Chondrocyte (in vitro differentiated cells): ENCODE data around the gene IL36G. TPM values are rescaled to one million over a fixed set of nuclear protein-coding genes. Genes with fewer than 3 reads are reported as not detected.

Experiments
- DNase-seq: peaks from one replicate; pipeline ENCODE4 v3.0.0; 2021; ENCODE audit warnings: mixed read lengths, low spot score
- H3K27ac Mint-ChIP-seq: one replicate; pipeline ENCODE4 v1.8.0; 2021; ENCODE audit warnings: mild to moderate bottlenecking, moderate library complexity, mixed read lengths; ENCODE audit not compliant: unreplicated experiment
- H3K27me3 Mint-ChIP-seq: 2 replicates; pipeline ENCODE4 v1.8.0; 2021; ENCODE audit warnings: low read depth, mixed read lengths
- H3K36me3 Mint-ChIP-seq: 2 replicates; pipeline ENCODE4 v1.8.0; 2021; ENCODE audit warnings: low read depth, mixed read lengths
- H3K4me1 Mint-ChIP-seq: 2 replicates; pipeline ENCODE4 v1.8.0; 2021; ENCODE audit warnings: low read depth, mild to moderate bottlenecking, mixed read lengths
- H3K4me3 Mint-ChIP-seq: one replicate; pipeline ENCODE4 v1.8.0; 2021; ENCODE audit warnings: mild to moderate bottlenecking, moderate library complexity, mixed read lengths; ENCODE audit not compliant: unreplicated experiment
- H3K9me3 Mint-ChIP-seq: 2 replicates; pipeline ENCODE4 v1.8.0; 2021; ENCODE audit warnings: low read depth, mixed read lengths
- total RNA-seq: library from RNA; stranded (reverse); gene quantifications from 3 replicates; pipeline ENCODE4 v1.2.1, GENCODE V29; 2021
- TF ChIP-seq, protein P1 (sequence below): fragments of 200-600 bp; sonication (generic); IDR thresholded peaks from 2 replicates; pipeline ENCODE4 v1.5.0; 2021; ENCODE audit warnings: antibody characterized with exemption, mild to moderate bottlenecking, moderate library complexity

Gene IL36G
- total RNA-seq, 1 donor from 2014 or later = not detected

GRCh38 chr2:113025737-113026136 is 47.9 kb downstream of the IL36G start:
- no peaks in the 10 kb centered on the region for H3K4me1 Mint-ChIP-seq
- no peak overlapping the region for H3K27ac Mint-ChIP-seq
- no peaks in the 10 kb centered on the region for H3K9me3 Mint-ChIP-seq
- TF ChIP-seq, protein P1, sequence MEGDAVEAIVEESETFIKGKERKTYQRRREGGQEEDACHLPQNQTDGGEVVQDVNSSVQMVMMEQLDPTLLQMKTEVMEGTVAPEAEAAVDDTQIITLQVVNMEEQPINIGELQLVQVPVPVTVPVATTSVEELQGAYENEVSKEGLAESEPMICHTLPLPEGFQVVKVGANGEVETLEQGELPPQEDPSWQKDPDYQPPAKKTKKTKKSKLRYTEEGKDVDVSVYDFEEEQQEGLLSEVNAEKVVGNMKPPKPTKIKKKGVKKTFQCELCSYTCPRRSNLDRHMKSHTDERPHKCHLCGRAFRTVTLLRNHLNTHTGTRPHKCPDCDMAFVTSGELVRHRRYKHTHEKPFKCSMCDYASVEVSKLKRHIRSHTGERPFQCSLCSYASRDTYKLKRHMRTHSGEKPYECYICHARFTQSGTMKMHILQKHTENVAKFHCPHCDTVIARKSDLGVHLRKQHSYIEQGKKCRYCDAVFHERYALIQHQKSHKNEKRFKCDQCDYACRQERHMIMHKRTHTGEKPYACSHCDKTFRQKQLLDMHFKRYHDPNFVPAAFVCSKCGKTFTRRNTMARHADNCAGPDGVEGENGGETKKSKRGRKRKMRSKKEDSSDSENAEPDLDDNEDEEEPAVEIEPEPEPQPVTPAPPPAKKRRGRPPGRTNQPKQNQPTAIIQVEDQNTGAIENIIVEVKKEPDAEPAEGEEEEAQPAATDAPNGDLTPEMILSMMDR = no peak
- H3K4me3 Mint-ChIP-seq = no peak overlapping the region
- peaks cover 63% of the 10 kb centered on the region for H3K27me3 Mint-ChIP-seq
- DNase-seq = no peak
- no peaks in the 10 kb centered on the region for H3K36me3 Mint-ChIP-seq

GRCh38 chr2:113027691-113028090 is 49.9 kb downstream of the IL36G start:
- no peaks in the 10 kb centered on the region for H3K4me1 Mint-ChIP-seq
- H3K36me3 Mint-ChIP-seq = no peaks in the 10 kb centered on the region
- no peak overlapping the region for H3K4me3 Mint-ChIP-seq
- H3K27me3 Mint-ChIP-seq = peaks cover 73% of the 10 kb centered on the region
- H3K9me3 Mint-ChIP-seq = no peaks in the 10 kb centered on the region
- H3K27ac Mint-ChIP-seq = no peak overlapping the region
- TF ChIP-seq, protein P1 = no peak
- no peak for DNase-seq

GRCh38 chr2:113028112-113028511 is 50.3 kb downstream of the IL36G start:
- DNase-seq = no peak
- Mint-ChIP-seq H3K9me3 (no peaks in the 10 kb centered on the region), H3K36me3 (no peaks in the 10 kb centered on the region), H3K4me3 (no peak overlapping the region), H3K27ac (no peak overlapping the region), H3K4me1 (no peaks in the 10 kb centered on the region), H3K27me3 (peaks cover 75% of the 10 kb centered on the region)
- TF ChIP-seq, protein P1 = no peak

DNA sequence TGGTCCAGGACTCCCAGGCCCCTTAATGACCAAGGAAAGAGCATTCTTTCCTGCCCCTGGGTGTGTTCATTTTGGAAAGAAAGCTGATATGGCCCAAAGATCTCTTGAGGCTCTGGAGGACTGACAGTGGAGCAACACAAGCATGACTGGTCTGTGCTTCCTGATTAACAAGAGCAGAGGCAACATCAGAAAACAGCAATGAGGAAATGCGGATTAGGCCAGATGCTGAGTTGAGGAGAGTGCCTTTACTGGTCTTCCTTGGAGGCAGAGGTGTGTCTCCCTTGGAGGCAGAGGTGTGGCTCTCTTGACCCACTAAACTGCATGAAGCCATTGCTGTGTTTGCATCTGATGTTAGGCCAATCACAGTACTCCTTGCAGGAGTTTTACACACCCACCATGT is 54.9 kb downstream of the IL36G start:
- H3K4me3 Mint-ChIP-seq = no peak overlapping the region
- H3K36me3 Mint-ChIP-seq = no peaks in the 10 kb centered on the region
- no peaks in the 10 kb centered on the region for H3K4me1 Mint-ChIP-seq
- DNase-seq = no peak
- TF ChIP-seq, protein P1 = no peak
- H3K27ac Mint-ChIP-seq = no peak overlapping the region
- no peaks in the 10 kb centered on the region for H3K9me3 Mint-ChIP-seq
- peaks cover 55% of the 10 kb centered on the region for H3K27me3 Mint-ChIP-seq

DNA sequence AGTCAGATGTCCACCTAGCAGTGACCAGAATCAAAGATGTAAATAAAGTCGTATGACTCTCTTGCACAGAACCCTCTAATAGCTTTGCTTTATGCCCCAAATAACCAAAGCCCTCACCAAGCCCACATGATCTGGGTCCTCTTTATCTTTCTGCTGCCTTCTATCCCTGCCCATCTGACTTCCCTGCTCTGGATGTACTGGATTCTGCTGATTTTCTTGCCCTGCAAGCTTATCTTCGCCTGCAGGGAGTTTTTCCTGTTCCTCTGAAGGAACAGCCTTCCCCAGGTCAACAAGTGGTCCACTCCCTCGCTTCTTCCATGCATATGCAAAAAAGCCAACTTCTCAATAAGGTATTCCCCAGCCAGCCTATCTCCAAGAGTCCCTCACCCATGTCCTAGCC is 56.2 kb downstream of the IL36G start:
- no peak for DNase-seq
- Mint-ChIP-seq H3K27ac (no peak overlapping the region), H3K4me3 (no peak overlapping the region), H3K36me3 (no peaks in the 10 kb centered on the region), H3K9me3 (no peaks in the 10 kb centered on the region), H3K27me3 (peaks cover 58% of the 10 kb centered on the region), H3K4me1 (no peaks in the 10 kb centered on the region)
- TF ChIP-seq, protein P1 = no peak

Other genes starting within 250 kb of the IL36G start
- 3.4 to 6.1 TPM (median 5.1 TPM) in 3 replicates for gene CKAP2L, start 213.4 kb upstream of the IL36G start, total RNA-seq
- not detected in 3 replicates for gene IL1A, start 193.5 kb upstream of the IL36G start, total RNA-seq
- gene IL1B, start 141.2 kb upstream of the IL36G start, total RNA-seq = not detected in 3 replicates
- gene IL37, start 66.8 kb upstream of the IL36G start, total RNA-seq = not detected in 3 replicates
- gene IL36A, start 27.5 kb downstream of the IL36G start, total RNA-seq = not detected in 3 replicates
- not detected in 3 replicates for gene IL36B, start 74.9 kb downstream of the IL36G start, total RNA-seq
- not detected in 3 replicates for gene IL36RN, start 81.2 kb downstream of the IL36G start, total RNA-seq
- not detected in 3 replicates for gene IL1F10, start 90.0 kb downstream of the IL36G start, total RNA-seq
- gene IL1RN, start 149.6 kb downstream of the IL36G start, total RNA-seq = not detected in 3 replicates
- 5.2 to 5.5 TPM (median 5.2 TPM) in 3 replicates for gene PSD4, start 196.0 kb downstream of the IL36G start, total RNA-seq